Urothelium cell line (cell line): ENCODE results near the gene ACADVL.
"Not testable (repeated sequence)": the region's sequence is repeated elsewhere in the genome, so short reads cannot be mapped to it uniquely, and the experiment has no call there.

Experiments
- DNase-seq: peaks from one replicate; pipeline ENCODE4 v3.0.0; 2011; ENCODE audit warnings: low spot score, mixed read lengths
- FAIRE-seq: peaks from 2 replicates; lab custom pipeline; 2011; peaks lifted over from hg19 to GRCh38; lab: Jason Lieb, UNC

ACADVL gene

DNA sequence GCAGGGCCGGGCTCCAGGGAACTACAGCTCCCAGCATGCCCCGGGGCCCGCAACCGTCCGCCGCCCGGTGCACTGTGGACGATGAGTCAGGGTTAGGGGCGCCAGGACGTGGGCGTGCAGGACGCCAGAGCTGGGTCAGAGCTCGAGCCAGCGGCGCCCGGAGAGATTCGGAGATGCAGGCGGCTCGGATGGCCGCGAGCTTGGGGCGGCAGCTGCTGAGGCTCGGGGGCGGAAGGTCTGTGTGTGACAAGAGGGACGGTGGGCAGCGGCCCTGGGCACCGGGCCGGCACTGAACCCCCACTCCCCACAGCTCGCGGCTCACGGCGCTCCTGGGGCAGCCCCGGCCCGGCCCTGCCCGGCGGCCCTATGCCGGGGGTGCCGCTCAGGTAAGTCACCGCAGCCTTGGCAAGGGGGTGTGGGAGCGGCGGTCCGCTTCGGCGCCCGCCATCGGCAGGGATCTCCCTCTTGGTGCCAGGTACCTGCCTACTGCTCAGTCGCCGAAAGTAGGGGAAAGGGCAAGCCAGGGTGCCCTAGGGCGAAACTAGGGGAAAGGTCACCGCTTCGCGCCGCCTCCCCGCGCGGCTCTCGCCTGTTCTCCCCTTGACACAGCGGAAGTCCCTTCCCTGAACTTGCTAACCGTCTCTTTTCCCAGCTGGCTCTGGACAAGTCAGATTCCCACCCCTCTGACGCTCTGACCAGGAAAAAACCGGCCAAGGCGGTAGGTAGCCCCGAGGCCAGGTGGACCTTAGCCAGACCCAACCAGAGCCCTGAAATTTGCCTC, at the start of gene ACADVL, which contains the start of gene DLG4:
ACADVL (plus strand) TSS at position 127 of the 781 bp plus-strand sequence; CDS start at position 174, 47 bp downstream.
DLG4 (minus strand) TSS at position 25 of the 781 bp plus-strand sequence.
- FAIRE-seq (no peak), DNase-seq (peak; percentile 83)

GRCh38 chr17:7172522-7173191, 47.1 kb upstream of the ACADVL start:
- FAIRE-seq, DNase-seq: not testable (repeated sequence)

GRCh38 chr17:7173687-7174602, 45.8 kb upstream of the ACADVL start:
- FAIRE-seq: no peak
- DNase-seq: no peak

GRCh38 chr17:7174603-7175326, 45.0 kb upstream of the ACADVL start:
- DNase-seq (no peak), FAIRE-seq (peak; percentile 97)

DNA sequence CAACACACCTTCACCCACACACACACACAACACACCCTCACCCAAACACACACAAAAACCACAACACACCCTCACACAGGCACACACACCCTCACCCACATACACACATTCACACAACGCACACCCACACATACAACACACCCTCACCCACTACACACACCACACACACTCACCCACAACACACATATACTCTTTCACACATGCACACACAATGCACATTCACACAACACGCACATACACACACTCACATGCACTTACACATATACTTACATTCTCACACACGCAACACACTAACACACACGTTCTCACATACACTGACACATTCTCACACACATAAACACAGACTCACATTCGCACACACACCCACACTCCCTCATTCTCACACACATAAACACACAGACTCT, 44.4 kb upstream of the ACADVL start:
- no peak for FAIRE-seq

GRCh38 chr17:7176107-7176840, 43.5 kb upstream of the ACADVL start:
- no peak for DNase-seq
- peak; percentile 44 for FAIRE-seq

More for the DNA sequence above, 44.4 kb upstream of the ACADVL start:
- DNase-seq: no peak

- FAIRE-seq (no peak), DNase-seq (no peak)
These were observed 42.9 kb upstream of the ACADVL start for GRCh38 chr17:7176841-7177190.

DNA sequence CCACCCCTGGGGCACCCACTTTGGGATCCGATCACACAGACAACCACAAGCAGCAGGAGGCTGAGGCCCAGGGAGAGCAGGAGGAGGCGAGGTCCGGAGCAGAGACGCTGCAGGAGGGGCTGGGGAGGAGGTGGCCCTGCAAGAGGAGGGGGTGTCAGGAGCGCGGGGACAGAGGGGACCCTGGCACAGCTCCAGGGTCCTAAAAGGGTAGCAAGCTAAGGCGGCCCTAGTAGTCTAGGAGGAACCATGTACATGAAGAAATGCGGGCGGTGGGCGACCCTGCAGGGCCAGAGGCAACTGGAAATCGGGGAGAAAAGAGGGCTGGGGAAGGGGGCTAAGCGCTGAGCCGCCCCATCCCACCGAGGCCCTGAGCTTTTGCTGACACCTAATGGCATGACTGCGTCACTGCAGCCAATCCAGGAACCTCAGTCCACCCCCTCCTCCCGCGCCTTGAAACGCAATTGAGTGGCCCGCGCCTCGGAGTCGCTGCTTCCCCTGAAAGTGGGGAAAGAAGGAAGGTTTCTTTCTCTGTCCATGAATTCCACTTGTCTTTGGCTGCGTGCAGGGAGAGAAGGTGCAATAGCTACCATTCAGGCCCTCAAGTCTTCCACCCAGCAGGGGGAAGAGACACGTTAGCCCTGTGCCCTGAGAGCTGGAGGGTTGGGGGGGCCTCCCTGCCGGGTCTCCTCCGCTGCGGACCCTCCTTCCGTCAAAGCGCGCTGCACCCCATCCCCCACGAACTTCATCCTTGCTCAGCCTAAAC, 42.4 kb upstream of the ACADVL start:
- FAIRE-seq: no peak
- peak; percentile 82 for DNase-seq

DNA sequence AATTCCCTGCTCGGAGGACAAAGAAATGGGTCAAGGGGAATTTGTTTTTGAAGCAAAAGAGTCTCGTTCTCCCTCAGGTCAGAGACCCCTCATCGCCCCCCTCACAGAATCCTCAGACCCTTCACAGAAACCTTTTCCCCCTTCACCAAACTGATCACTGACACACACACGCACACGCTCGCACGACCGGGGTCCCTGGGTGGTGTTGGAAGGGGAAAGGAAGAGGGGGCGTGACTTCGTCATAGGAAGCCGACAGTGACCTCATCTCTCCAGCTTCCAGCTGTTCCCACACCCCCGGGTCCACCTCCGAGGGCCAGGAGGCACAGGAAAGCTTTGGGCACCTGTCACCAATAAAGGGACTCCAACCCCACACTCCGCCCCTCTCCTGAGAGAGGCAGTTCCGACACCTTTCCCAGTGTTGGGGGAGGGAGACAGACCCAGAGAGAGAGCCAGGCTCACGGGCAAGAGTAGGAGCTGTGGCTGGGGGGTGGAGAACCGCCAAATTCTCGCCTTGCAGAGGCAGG, 41.7 kb upstream of the ACADVL start:
- DNase-seq (peak; percentile 46), FAIRE-seq (no peak)

- FAIRE-seq (no peak), DNase-seq (no peak)
These were observed 40.8 kb upstream of the ACADVL start for GRCh38 chr17:7178973-7179316.

DNA sequence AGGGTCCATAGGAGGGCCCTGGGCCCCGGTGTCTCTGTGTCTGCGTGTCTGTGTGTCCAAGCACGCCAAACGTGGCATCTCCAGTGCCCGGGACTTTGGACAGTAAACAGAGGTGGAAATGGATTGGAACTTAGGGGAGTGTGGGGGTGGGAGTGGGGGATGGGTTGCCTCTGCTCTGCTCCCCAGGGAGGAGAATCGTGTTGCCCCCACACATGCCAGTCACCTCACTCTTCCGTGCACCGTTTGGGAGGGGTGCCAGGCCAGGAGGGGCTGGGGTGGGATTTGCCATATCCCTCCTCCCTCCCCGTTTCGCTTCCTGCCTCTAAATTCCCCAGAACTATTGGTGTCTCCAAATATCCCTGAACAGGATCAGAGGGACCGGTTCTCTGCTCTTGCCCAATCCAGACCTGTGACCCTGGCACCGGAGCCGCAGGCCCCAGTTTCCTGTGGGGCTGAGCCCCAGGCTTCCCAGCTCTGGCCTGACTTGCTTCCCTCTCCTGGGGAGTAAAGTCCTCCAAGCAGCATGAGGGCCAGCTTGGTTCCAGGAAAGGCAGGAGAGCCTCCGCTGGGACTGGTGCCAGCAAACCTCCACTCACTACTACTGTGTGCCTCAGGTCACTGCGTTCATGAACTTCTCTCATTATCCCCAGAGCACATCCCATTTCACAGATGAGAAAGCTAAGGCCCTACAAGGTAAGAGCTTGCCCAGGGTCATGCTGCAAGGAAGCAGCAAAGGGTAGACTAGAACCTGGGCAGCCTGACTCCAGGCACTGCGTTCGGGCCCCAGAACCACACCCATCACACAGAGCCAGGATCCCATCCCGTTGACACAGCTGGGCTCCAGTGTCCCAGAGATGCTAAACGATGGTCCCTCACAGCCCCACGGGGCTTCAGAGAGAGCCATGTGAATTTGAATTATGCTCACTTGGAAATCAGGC, 40.2 kb upstream of the ACADVL start, which contains the start of gene ASGR1:
ASGR1 (minus strand) TSS at position 54 of the 938 bp plus-strand sequence. CDS start 807 bp downstream, outside the sequence.
- FAIRE-seq (no peak), DNase-seq (no peak)

DNA sequence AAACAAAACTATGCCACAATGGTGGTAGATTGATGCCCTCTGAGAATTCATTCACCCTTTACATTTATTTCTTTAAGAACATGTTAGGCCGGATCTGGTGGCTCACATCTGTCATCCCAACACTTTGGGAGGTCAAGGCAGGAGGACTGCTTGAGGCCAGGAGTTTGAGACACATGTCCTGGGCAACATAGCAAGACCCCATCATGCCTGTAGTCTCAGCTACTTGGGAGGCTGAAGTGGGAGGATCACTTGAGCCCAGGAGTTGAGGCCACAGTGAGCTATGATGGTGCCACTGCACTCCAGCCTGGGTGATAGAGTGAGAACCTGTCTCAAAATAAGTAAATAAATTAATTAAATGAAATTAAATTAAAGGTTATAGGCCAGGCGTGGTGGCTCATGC, 37.6 kb upstream of the ACADVL start:
- DNase-seq, FAIRE-seq: not testable (repeated sequence)

GRCh38 chr17:7183433-7184090, 36.2 kb upstream of the ACADVL start:
- DNase-seq (no peak), FAIRE-seq (no peak)

DNA sequence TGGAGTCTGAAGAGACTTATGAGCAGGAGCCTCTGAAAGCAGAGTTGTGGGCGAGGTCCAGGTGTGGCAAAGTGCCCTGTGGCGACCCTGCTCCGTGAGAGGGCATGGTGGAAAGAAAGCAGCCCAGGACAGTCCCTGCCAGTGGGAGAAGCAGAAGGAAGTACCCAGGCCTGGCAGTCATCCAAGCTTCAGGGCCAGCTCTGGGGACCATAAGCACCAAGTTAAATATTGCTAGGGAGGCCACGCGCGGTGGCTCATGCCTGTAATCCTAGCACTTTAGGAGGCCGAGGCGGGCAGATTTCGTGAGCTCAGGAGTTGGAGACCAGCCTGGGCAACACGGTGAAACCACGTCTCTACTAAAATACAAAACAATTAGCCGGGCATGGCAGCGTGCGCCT, 35.6 kb upstream of the ACADVL start:
- FAIRE-seq (no peak), DNase-seq (no peak)

GRCh38 chr17:7184647-7185046, 35.1 kb upstream of the ACADVL start:
- DNase-seq (no peak), FAIRE-seq (no peak)

DNA sequence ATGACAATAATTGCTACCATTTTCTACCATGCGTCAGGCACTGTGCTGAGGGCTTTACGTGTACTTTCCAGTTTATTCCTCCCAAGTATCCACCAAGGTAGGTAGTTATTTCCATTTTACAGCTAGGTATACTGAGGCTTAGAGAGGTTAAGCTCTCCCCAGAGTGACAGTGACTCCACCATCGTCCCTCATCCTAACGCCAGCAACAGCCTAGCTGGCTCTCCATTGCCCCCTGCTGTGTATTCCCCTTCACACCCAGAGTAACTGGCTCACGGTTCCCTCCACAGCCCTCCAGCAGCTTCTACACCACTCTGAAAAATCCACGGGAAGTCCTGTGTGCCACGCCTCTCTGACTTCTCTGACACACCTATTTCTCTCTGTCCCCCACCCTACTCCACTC, 33.5 kb upstream of the ACADVL start:
- no peak for DNase-seq
- no peak for FAIRE-seq

GRCh38 chr17:7190276-7190917, 29.3 kb upstream of the ACADVL start:
- no peak for DNase-seq
- FAIRE-seq: no peak
